NCI-H526 (cell line): Measurements from ENCODE around the gene VAMP5.
"Not testable (repeated sequence)": the region's sequence is repeated elsewhere in the genome, so short reads cannot be mapped to it uniquely, and the experiment has no call there.

Source experiments
- DNase-seq, 2 experiments: peaks; one replicate each; lab custom pipeline; 2025; lab: John Stamatoyannopoulos, UW

VAMP5 gene

DNA sequence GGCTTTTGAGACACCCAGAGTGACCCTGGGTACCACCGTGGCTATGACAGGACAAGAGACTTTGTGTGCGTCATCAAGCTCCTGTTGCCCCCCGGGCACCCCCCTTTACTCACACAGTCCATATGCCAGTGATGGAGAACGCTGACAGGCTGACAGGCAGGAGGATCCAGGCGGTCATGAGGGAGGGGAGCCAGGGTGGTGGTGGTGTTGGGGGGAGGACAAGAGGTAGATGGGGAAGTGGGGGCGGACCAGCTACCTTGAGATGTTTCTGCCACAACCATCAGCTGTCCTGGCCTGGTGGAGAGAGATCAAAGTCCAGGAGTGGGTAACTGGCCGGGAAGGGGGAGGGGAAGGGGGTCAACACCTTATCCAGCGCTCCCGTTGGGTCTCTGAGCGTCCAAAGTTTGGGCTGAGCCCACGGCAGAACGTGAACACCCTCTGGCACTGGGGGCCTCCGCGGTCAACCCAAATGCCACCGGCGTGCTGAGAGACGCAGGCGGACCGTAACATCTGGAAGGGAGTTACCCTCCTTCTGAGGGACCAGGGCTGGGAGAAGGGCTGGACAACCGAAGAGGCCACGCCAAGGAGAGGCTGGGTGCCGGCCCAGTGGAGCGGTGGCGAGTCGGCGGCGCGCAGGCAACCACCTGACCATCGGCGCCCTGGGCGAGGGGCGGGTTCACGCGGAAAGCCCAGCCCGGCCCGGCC, 17.7 kb downstream of the VAMP5 start:
- DNase-seq = peak in 1 of 2 experiments; percentile 75

DNA sequence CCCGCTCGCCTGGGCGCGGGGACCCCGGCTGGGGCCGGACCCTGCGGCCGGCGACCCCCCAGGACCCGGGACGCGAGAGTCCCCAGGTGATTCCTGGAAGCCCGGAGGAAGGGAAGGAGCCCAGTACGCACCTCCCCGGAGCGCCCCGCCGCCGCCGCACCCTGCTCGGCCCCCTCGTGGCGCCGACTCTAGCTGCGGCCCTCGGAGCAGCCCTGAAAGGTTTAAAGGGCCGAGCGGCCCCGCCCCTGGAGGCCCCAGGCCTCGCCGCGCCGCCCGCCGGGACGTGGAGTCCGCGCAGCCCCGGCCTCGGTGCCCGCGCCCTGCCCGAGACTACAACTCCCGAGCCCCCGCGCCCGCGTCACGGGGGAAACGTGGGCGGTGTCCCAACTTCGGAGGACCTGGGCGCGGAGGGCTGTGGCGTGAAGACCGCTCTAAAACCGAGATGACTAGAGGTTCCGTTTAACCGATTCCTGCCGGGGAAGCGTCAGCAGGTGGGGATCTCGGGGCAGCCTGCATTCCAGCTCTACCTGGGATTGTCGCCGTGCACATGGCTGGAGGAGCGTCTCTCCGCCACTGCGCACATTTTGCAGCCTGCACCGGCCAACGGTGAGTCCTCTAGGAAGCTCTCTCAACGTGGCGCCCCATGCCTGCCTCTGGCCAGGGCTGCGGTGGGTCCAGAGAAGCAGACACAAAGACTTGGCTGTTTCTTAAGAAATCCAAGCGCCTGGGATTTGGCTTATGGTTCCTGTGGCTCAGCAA, 18.4 kb downstream of the VAMP5 start, which contains the start of gene TMEM150A:
TMEM150A (minus strand) TSS at position 223 of the 759 bp plus-strand sequence. CDS start 750 bp downstream, outside the sequence.
- DNase-seq = peak; percentile 60 to 96

DNA sequence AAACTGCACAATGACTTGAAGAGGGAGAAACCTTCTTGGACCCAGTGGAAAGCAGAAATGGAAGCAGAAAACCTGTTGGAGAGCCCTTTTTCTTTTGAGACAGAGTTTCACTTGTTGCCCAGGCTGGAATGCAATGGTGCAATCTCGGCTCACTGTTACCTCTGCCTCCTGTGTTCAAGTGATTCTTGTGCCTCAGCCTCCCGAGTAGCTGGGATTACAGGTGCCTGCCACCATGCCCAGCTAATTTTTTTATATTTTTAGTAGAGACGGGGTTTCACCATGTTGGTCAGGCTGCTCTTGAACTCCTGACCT, 19.9 kb downstream of the VAMP5 start:
- DNase-seq = not testable (repeated sequence)

DNA sequence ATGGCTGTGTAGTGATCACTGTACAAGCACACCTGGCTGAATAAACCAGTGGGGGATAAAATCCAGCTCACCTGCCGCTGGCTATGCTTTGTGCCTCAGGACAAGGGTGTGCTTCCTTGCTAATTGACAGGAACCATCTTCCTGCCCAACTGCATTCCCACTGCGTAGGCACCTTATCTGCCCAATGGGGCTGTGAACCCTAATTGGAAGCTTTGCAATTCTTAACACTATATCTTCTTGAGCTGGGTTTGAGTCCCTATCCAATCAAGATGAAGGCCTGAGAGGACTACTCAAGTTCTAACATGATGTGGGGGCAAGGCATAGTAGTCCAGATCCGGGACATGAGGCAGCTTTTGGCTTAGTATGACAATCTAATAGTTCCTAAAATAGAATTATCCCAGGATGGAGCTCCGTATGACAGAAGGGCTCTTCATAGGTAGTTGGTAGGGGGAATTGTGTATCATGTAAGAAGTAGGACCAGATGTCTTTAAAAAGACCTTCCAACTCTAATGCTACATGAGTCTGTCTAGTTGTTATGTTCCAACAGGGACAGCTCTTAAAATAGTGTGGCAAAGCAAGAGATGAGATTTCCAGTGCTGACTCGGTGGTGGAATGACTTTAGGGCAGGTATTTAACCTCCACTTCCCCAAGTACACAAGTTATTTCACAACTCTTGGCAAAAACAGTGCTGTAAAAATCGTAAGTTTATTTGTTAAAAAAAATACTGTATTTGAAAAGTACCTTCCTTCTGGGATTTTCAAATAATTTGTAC, 20.5 kb downstream of the VAMP5 start:
- DNase-seq = no peak

DNA sequence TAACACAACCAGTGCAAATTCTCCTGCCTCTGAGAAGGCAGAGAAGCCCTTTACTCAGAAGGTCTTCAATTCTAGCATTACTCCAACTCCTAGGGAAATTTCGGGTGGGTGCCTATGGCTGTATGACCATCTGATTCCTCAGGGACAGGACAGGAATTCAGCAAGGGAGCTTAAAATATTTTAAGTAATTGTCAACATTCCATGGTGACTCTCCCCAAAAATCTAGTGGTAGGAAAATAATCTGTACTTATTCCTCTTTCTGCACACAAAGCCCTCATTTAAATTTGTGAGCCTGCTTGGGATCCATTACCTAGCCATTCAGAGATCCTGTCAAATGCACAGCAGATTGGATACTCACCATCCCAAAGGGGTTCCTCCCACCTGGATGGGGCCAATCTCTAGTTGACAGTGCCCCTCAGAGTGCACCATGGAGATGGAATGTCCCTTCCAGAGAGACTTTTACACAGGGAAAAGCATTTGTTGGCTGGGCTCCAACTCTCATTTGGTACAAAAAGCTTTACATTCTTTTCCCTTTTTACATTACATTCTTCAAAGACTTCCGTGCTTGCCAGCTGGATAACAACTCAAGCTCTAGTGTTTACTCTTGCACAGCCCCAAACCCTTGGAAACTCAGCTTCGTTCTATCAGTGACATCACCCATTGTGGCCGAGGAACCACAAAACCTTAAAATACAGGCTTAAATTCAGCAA, 21.3 kb downstream of the VAMP5 start:
- no peak for DNase-seq

DNA sequence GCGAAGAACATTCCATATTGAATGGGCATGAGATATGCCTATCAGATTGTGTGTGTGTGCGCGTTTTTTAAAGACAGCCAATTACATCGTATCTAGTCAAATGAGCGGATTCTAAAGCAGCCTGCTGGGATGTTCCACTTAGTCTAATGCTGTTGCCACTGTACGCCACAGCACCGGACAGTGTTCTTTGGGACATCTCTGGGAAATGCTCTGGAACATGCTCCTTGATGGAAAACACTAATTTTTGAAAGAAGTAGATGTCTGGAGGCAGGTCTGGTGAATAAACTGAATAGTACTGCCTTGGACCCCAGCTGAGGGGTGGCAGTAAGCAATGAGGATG, 21.9 kb downstream of the VAMP5 start:
- DNase-seq = no peak

DNA sequence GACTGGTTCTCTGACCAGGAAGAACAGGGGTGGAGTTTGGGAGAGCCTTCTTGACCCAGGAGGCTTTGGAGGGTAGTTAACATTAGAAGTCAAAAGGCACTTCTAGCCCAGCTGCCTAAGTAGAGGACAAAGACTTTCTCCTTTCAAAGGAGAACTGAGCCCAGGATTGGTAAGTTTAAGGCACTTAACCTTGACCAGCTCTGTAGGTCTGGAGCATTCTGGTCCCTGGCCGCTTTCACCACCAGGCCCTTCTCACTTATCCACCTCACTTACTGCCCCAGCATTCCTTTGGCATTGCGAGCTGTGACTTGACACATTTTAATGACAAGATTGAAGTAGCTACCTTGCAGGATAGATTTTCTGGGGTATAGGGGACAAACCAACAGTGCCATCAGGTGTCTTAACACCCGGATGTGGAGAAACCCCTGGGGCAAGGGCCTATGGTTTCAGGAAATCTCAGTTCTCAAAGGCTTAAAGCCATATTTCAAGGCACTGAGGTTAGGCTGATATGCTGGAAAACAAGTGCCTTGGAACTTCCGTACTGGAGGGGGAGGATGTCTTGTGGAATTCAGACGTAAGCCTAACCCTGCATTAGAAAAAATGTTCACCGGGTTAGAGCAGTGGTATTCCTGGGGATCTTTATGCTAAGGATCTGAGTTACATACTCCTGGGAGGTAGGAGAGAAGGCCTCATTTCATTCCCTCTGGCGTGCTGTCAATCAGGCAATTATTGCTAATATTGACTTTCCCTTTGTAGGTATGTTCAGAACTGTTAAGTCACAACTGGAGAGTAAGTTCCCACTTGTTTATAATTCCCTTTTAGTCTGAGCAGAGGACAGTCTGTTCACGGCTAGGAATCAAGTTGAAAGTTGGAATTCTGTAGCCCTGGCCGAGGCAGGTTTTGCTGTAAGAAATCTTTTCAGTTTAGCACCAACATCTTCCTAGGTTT, 23.3 kb downstream of the VAMP5 start:
- no peak for DNase-seq

DNA sequence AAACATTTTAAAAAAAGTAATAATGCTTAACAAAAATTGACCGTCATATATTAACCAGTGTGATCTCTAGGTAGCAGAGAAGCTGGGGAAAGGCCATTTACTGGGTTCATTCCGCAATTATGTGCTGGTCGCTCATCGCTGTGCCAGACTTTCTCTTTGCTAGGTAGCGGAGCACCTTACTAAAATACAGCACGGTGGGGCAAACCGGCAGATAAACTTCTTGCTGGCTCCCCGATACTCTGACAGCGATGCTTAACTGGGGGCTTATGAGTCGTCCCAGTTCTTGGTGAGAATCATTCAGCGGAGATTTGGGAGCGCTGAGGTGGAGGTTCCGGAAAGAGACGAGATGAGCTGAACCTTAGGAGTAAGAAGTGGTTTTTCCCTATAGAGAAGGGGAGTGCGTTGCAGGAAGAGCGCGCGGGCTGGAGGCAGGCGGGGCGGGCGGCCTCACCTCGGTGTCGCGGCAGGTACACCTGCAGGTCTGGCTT, 27.0 kb downstream of the VAMP5 start:
- no peak for DNase-seq

DNA sequence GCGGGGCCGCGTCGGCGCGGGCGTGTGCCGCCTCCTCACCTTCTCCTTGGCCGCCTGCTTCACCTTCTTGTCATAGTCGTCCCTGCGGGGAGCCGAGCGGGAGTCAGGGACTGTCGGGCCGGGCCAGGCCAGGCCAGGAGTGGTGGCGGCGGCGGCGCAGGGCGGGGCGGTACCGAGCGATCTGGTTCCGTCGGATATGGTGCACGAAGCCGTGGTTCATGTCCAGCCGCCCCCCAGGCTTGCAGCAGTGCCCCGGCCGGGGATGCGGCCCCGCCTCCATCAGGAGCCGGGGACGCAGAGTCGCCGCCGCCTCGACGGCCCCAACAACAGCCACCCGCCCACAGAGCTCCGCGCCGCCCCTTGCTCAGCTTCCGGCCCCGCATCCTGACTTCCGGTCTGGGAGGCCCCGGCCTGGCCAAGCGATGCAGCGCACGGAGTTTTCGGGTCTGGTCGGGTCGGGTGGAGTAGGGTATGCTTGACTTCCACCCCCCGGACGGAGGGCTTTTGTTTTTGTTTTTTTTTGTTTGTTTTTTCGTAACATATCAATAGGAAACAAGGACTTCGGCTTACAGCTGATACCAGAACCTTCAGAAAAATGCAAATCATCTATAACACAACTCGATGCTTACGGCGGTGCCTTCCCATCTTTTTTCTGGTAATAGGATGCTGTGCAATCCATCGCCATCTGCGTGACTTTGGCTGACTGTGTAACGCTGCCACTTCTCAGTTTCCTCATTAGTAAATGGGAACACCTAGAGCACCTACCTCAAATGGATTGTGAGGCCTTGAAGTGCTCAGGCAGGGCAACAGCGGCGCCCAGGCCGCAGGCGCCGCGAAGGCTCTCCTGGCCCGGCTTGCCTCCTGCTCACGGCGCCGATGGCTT, 27.7 kb downstream of the VAMP5 start, which contains the start of gene C2orf68:
C2orf68 (minus strand) TSS at position 362 of the 883 bp plus-strand sequence; CDS start at position 280, 82 bp downstream.
- DNase-seq = peak; percentile 62 to 95

DNA sequence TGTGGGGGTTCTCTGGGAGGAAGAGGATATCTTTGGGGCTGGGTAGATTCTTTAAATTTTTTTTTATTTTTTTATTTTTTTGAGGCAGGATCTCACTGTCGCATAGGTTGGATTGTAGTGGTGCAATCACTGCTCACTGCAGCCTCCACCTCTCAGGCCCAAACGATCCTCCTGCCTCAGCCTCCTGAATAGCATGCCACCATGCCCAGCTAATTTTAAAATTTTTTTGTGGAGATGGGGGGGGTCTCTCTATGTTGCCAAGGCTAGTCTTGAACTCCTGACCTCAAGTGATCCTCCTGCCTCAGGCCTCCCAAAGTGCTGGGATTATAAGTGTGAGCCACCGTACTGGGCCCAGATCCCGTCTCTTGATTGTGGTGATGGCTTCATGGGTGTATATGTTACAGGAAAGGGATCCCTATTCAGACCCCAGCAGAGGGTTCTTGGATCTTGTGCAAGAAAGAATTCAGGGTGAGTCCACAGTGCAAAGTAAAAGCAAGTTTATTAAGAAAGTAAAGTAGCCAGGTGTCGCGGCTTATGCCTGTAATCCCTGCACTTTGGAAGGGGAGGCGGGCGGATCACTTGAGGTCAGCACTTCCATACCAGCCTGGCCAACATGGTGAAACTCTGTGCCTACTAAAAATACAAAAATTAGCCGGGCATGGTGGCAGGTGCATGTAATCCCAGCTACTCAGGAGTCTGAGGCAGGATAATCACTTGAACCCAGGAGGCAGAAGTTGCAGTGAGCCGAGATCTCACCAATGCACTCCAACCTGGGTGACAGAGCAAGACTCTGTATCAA, 29.7 kb downstream of the VAMP5 start:
- no peak for DNase-seq

DNA sequence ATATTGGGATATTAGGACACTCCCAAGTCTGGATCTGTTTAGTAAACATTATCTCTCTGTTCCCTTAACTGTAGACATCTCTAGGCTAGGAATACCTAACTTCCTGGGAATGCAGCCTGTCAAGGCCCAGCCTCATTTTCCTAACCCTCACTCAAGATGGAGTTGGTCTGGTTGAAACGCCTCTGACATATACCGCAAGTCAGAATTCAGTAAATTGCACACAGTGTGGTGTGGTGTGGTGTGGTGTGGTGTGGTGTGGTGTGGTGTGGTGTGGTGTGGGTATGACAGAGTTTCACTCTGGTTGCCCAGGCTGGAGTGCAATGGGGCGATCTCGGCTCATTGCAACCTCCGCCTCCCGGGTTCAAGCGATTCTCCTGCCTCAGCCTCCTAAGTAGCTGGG, 30.5 kb downstream of the VAMP5 start:
- DNase-seq = not testable (repeated sequence)

DNA sequence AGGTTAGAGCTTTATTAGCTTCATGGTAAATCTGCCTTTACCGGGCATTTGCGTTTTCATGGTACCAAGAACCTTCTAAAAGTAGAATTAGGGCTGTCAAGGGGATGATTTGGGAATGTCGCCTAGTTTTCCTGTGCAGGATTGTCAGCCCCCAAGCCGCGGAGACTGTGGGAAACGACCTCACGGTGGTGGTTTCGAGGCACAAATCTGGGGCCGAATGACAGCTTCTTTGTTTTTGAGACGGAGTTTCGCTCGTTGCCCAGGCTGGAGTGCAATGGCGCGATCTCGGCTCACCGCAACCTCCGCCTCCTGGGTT, 31.1 kb downstream of the VAMP5 start:
- DNase-seq = no peak

DNA sequence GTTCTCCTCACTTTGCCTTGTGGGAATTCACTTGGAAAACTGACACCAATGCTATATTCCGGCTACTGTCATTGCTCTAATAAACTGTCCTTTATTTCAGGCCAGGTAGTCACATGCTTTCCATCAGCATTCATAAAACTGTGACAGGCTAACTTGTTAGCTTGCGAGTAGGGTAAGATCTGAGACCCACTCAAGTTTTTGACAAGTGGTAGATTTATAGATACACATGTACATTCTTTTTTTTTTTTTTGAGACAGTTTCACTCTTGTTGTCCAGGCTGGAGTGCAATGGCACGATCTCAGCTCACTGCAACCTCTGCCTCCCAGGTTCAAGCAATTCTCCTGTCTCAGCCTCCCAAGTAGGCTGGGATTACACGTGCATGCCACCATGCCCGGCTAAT, 33.5 kb downstream of the VAMP5 start:
- DNase-seq = not testable (repeated sequence)

DNA sequence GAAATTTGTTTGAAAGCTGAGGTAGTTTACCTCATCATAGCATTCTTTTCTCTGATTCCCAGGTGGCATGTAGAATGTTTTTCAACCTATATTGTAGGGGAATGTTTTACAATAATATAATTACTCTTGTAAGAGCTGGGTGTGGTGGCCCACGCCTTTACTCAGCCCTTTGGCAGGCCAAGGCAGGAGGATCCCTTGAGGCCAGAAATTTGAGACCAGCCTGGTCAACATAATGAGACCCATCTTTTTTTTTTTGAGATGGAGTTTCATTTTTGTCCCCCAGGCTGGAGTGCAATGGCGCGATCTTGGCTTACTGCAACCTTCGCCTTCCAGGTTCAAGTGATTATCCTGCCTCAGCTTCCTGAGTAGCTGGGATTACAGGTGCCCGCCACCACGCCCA, 35.4 kb downstream of the VAMP5 start:
- no peak for DNase-seq

DNA sequence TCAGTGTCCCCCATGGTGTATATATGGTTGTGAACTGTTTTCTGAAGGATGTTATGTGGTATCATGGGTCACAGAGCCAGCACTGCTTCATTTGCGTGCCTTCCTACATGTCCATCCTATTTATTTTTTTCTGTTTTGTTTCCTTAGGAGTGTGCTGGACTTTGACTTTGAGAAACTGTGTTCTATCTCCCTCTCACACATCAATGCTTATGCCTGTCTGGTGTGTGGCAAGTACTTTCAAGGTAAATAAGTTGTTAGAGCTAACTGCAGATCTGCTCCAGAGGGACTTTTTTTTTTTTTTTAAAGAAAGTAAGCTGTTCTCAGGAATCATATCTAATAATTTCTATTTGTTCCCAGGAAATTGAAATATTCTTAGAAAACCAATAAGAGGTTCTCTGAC, 37.1 kb downstream of the VAMP5 start:
- DNase-seq = no peak

DNA sequence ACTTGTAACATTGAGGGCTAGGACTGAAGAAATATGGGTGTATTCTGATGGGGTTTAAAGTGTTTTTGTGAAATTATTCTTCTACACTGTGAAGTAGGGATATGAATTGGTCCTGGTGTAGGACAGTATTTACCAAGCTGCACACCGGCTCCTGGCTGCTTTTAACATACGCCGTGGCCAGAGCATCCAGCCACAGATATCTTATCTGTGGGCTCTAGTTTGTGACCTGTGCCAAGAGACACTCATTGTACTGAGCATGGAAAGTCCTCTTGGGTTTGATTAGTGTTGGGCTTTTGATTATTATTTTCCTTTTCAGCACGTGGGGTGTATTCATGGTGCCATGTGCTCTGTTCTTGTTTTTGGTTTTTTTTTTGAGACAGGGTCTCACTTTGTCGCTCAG, 39.8 kb downstream of the VAMP5 start:
- DNase-seq = no peak

DNA sequence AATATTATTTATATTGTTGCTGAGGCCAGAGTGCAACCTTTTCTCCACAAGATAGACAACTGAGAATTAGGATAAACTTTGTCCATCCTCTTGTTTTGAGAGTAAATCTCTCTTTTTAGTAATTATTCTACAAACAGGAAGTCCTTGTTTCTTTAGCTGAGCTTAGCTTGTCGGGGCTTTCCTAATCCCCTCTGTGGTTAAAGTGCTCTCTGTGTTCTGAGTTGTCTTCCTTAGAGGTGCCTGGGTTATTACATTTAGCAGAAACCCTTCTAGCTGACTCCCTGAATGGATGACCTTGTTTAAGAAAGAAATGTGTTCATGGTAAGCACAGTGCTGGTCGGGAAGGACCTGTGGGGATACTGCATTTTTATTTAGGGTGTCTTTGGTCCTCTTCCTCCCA, 44.4 kb downstream of the VAMP5 start:
- DNase-seq = no peak

DNA sequence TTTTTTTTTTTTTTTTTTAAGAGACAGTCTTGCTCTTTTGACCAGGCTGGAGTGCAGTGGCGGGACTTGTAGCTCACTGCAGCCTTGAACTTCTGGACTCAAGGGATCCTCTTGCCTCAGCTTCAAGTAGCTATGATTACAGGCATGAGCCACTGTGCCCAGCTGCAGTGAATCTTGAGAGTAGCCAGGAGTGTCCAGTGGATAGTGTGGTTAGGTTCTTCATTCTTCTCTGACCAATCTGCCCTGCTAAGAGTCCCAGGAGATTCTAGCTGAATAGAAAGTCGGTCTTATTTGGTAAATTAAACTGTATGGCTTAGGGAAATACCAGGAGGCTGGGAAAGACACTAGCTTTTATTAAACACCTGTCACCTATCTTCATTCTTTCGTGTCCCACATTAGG, 47.1 kb downstream of the VAMP5 start:
- DNase-seq = no peak

DNA sequence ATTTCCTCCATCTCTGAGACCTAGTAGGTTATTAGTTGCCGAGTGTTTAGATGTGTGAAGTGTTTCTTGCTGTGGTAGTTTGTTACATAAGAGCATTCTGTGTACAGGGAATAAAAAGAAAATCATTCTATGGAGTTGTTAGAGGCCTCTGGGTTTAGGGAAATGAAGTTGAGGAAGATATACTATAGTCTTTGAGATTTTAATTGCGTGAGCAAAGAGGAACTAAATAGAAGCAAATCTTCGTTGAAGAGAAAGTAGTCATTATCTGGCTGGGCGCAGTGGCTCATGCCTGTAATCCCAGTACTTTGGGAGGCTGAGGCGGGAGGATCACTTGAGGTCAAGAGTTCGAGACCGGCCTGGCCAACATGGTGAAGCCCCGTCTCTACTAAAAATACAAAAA, 50.8 kb downstream of the VAMP5 start:
- no peak for DNase-seq
